GM19438 (cell line): ENCODE data around the gene TTBK2.

Source experiments
- ATAC-seq: cut with Tn5 transposase; IDR thresholded peaks from one replicate; pipeline ENCODE4 v1.9.1; 2021; ENCODE audit warnings: low read depth; ENCODE audit not compliant: unreplicated experiment

The TTBK2 gene

GRCh38 chr15:42836251-42836650, 84.3 kb downstream of the TTBK2 start:
- ATAC-seq: no peak

- ATAC-seq: no peak
Observed at GRCh38 chr15:42832576-42832975, 88.0 kb downstream of the TTBK2 start.

- no peak for ATAC-seq
Observed at GRCh38 chr15:42826251-42826890, 94.2 kb downstream of the TTBK2 start.

- no peak for ATAC-seq
Observed at GRCh38 chr15:42825599-42825998, 95.0 kb downstream of the TTBK2 start.

- no peak for ATAC-seq
Observed at GRCh38 chr15:42820811-42821210, 99.8 kb downstream of the TTBK2 start.

- ATAC-seq: no peak
Observed at GRCh38 chr15:42819786-42820185, 100.8 kb downstream of the TTBK2 start.

GRCh38 chr15:42811433-42811832, 109.1 kb downstream of the TTBK2 start:
- no peak for ATAC-seq

- ATAC-seq: no peak
Observed at GRCh38 chr15:42808913-42809312, 111.7 kb downstream of the TTBK2 start.

GRCh38 chr15:42805266-42805665, 115.3 kb downstream of the TTBK2 start:
- no peak for ATAC-seq

- ATAC-seq: no peak
Observed at GRCh38 chr15:42804739-42805138, 115.8 kb downstream of the TTBK2 start.

GRCh38 chr15:42803436-42803835, 117.1 kb downstream of the TTBK2 start:
- no peak for ATAC-seq

- no peak for ATAC-seq
Observed at GRCh38 chr15:42802168-42802567, 118.4 kb downstream of the TTBK2 start.

GRCh38 chr15:42800731-42801474, 119.7 kb downstream of the TTBK2 start:
- ATAC-seq: no peak

- no peak for ATAC-seq
Observed at GRCh38 chr15:42798802-42799201, 121.8 kb downstream of the TTBK2 start.

GRCh38 chr15:42796955-42797782, 123.4 kb downstream of the TTBK2 start:
- no peak for ATAC-seq

- ATAC-seq: no peak
Observed at GRCh38 chr15:42788725-42789124, 131.9 kb downstream of the TTBK2 start.

GRCh38 chr15:42786978-42787377, 133.6 kb downstream of the TTBK2 start:
- no peak for ATAC-seq

- no peak for ATAC-seq
Observed at GRCh38 chr15:42785569-42785968, 135.0 kb downstream of the TTBK2 start.

- no peak for ATAC-seq
Observed at GRCh38 chr15:42784705-42785104, 135.9 kb downstream of the TTBK2 start.

- ATAC-seq: no peak
Observed at GRCh38 chr15:42782716-42783115, 137.9 kb downstream of the TTBK2 start.

GRCh38 chr15:42775416-42775815, 145.2 kb downstream of the TTBK2 start:
- no peak for ATAC-seq
